DOHH2 (cell line): ENCODE measurements around the gene SVIL.

Experiments used
- CTCF ChIP-seq: fragments of 200-600 bp; sonication (generic); IDR thresholded peaks from one replicate; pipeline ENCODE4 v1.5.1; 2014; ENCODE audit warnings: antibody characterized with exemption, mild to moderate bottlenecking, low read depth, low read length; ENCODE audit not compliant: poor library complexity, severe bottlenecking
- EZH2phosphoT487 ChIP-seq: fragments of 200-600 bp; sonication (generic); IDR thresholded peaks from 2 replicates; pipeline ENCODE4 v1.6.1; 2017; ENCODE audit warnings: borderline replicate concordance, mild to moderate bottlenecking, antibody characterized with exemption, low read length, moderate library complexity, mixed read lengths

- TF ChIP-seq CTCF (no peak), EZH2phosphoT487 (no peak)
Measured at GRCh38 chr10:29435809-29436501, 198.8 kb downstream of the SVIL start.
